Loucy (cell line): ENCODE results near the gene TRPM5.

Experiments used
- H2AFZ ChIP-seq: fragments of 200-600 bp; sonication (generic); 2 replicates; pipeline ENCODE4 v1.6.0; 2016; ENCODE audit warnings: antibody characterized with exemption, mild to moderate bottlenecking, low read length, moderate library complexity
- H3F3A ChIP-seq: fragments of 200-600 bp; 2 replicates; pipeline ENCODE4 v1.6.0; 2016; ENCODE audit warnings: antibody characterized with exemption, low read depth, mild to moderate bottlenecking
- H3K27me3 ChIP-seq: fragments of 200-600 bp; sonication (generic); 2 replicates; pipeline ENCODE4 v1.6.1; 2014; ENCODE audit warnings: low read length, mild to moderate bottlenecking; ENCODE audit not compliant: insufficient read depth, poor library complexity, severe bottlenecking
- H3K36me3 ChIP-seq: fragments of 200-600 bp; sonication (generic); 2 replicates; pipeline ENCODE4 v1.6.1; 2016; ENCODE audit warnings: low read length; ENCODE audit not compliant: insufficient read depth
- H3K4me1 ChIP-seq: fragments of 200-600 bp; sonication (generic); 2 replicates; pipeline ENCODE4 v1.5.1; 2014; ENCODE audit warnings: low read length, mild to moderate bottlenecking; ENCODE audit not compliant: insufficient read depth, poor library complexity, severe bottlenecking
- H3K4me2 ChIP-seq: fragments of 200-600 bp; sonication (generic); 2 replicates; pipeline ENCODE4 v1.6.0; 2014; ENCODE audit warnings: antibody characterized with exemption, low read length, low read depth, mild to moderate bottlenecking; ENCODE audit not compliant: poor library complexity, severe bottlenecking
- H3K4me3 ChIP-seq: fragments of 200-600 bp; sonication (generic); 2 replicates; pipeline ENCODE4 v1.5.1; 2014; ENCODE audit warnings: low read length, mild to moderate bottlenecking, mixed read lengths; ENCODE audit not compliant: poor library complexity, severe bottlenecking
- H3K79me2 ChIP-seq: fragments of 200-600 bp; sonication (generic); 2 replicates; pipeline ENCODE4 v1.6.1; 2014; ENCODE audit warnings: low read length; ENCODE audit not compliant: insufficient read depth
- H3K9ac ChIP-seq: fragments of 200-600 bp; sonication (generic); 2 replicates; pipeline ENCODE4 v1.6.0; 2014; ENCODE audit warnings: mild to moderate bottlenecking, low read depth, low read length, moderate library complexity; ENCODE audit not compliant: poor library complexity, severe bottlenecking
- H3K9me2 ChIP-seq: fragments of 200-600 bp; sonication (generic); replicated peaks from 2 replicates; pipeline ENCODE4 v1.6.1; 2016; ENCODE audit warnings: low read depth, low read length, mixed read lengths
- H3K9me3 ChIP-seq: fragments of 200-600 bp; sonication (generic); 2 replicates; pipeline ENCODE4 v1.6.1; 2014; ENCODE audit warnings: mild to moderate bottlenecking, antibody characterized with exemption, low read length, low read depth; ENCODE audit not compliant: insufficient read depth
- H4K20me1 ChIP-seq: fragments of 200-600 bp; sonication (generic); 2 replicates; pipeline ENCODE4 v1.6.0; 2014; ENCODE audit warnings: antibody characterized with exemption, low read length, mild to moderate bottlenecking; ENCODE audit not compliant: insufficient read depth, poor library complexity, severe bottlenecking
- EZH2phosphoT487 ChIP-seq: fragments of 200-600 bp; IDR thresholded peaks from 2 replicates; pipeline ENCODE4 v1.6.1; 2018; ENCODE audit warnings: antibody characterized with exemption, mild to moderate bottlenecking, moderate library complexity, borderline replicate concordance
- TF ChIP-seq, protein P1 (sequence below): fragments of 200-600 bp; sonication (generic); conservative IDR thresholded peaks from 2 replicates; pipeline ENCODE4 v1.5.1; 2014; ENCODE audit warnings: mild to moderate bottlenecking, antibody characterized with exemption, low read length

TRPM5 gene

DNA sequence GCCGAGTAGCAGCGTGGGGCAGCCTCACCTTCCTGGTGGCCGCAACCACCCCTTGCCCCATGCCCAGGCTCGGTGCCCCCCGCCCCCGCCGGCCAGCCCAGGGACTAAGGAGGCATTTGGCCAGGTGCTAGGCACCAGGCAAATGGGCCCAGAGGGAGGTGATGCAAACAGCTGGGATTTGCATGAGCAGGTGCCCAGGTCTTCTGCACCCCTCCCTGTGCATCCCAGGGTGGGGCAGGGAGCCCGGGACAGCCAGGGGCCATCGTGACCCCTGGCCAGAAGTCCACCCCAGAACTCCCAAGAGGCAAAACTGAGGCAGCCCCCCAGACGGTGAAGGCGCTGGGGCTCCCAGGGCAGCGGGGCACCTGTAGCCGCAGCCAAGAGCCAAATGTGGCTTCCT, 18.1 kb downstream of the TRPM5 start:
- no peaks in the 10 kb centered on the region for H3K9me3 ChIP-seq
- H3F3A ChIP-seq = no peaks in the 10 kb centered on the region
- H2AFZ ChIP-seq = no peak overlapping the region
- H3K4me1 ChIP-seq = no peaks in the 10 kb centered on the region
- H3K79me2 ChIP-seq = no peaks in the 10 kb centered on the region
- H3K4me3 ChIP-seq = no peak overlapping the region
- no peak overlapping the region for H3K9ac ChIP-seq
- no peaks in the 10 kb centered on the region for H3K36me3 ChIP-seq
- H3K9me2 ChIP-seq = no peaks in the 10 kb centered on the region
- H3K4me2 ChIP-seq = no peak overlapping the region
- no peaks in the 10 kb centered on the region for H3K27me3 ChIP-seq
- TF ChIP-seq EZH2phosphoT487 = no peak
- TF ChIP-seq, protein P1, sequence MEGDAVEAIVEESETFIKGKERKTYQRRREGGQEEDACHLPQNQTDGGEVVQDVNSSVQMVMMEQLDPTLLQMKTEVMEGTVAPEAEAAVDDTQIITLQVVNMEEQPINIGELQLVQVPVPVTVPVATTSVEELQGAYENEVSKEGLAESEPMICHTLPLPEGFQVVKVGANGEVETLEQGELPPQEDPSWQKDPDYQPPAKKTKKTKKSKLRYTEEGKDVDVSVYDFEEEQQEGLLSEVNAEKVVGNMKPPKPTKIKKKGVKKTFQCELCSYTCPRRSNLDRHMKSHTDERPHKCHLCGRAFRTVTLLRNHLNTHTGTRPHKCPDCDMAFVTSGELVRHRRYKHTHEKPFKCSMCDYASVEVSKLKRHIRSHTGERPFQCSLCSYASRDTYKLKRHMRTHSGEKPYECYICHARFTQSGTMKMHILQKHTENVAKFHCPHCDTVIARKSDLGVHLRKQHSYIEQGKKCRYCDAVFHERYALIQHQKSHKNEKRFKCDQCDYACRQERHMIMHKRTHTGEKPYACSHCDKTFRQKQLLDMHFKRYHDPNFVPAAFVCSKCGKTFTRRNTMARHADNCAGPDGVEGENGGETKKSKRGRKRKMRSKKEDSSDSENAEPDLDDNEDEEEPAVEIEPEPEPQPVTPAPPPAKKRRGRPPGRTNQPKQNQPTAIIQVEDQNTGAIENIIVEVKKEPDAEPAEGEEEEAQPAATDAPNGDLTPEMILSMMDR = no peak
- no peaks in the 10 kb centered on the region for H4K20me1 ChIP-seq

DNA sequence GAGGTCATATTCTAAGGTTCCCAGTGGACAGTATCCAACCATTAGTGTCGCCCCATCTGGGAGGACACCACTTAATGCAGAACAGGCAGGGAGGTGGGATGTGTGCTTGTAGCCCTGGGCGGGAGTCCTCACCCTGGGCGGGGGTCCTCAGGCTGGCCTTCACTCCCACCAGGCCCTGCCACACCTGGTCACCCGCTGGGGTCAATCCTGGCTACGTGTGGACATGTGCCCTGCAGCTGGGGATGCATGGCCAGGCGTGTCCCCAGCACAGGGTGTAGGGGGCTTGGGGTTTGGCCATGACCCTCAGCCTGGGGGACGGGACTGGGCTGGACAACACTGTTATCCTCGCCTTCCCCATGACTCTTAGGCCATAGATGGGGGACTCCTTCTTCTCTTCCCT, 18.8 kb downstream of the TRPM5 start:
- Histone ChIP-seq H3K9ac (no peak overlapping the region), H4K20me1 (no peaks in the 10 kb centered on the region), H3K27me3 (no peaks in the 10 kb centered on the region), H3K4me1 (no peaks in the 10 kb centered on the region), H3K79me2 (no peaks in the 10 kb centered on the region), H3K36me3 (no peaks in the 10 kb centered on the region), H2AFZ (no peak overlapping the region), H3K4me2 (no peak overlapping the region), H3F3A (no peaks in the 10 kb centered on the region), H3K9me2 (no peaks in the 10 kb centered on the region), H3K4me3 (no peak overlapping the region), H3K9me3 (no peaks in the 10 kb centered on the region)
- TF ChIP-seq, protein P1 = no peak
- no peak for TF ChIP-seq EZH2phosphoT487

DNA sequence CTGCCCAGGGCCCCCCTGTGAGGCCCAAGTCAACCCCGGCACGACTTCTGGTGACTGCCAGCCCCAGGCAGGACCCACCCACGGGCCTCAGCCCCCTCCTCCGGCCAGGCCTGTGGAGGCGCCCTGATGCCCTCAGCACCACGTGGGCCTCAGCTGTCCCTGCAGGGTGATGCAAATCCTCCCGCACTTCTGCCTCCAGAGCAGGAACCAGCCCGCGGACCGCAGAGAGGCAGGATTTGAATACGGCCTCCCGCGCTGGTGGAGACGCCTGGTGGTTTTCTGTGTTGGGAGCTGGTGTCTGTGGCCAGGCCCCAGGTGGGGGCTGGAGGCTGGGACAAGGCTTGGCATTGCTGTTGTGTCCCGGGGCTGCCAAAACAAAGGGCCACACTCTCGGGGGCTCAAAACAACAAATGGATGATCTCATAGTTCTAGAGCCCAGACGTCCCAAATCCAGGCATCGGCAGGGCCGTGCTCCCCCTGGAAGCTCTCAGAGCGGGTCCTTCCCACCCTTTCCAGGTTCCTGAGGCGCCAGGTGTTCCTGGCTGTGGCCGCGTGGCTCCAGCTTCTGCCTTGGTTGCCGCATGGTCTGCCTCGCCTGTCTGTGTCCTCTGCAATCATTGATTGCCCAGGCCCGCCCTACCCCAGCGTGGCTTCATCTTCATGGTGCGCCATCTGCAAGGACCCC, 19.4 kb downstream of the TRPM5 start:
- no peaks in the 10 kb centered on the region for H3K9me2 ChIP-seq
- H3K4me3 ChIP-seq = no peak overlapping the region
- H2AFZ ChIP-seq = no peak overlapping the region
- H3K9me3 ChIP-seq = no peaks in the 10 kb centered on the region
- H3K36me3 ChIP-seq = no peaks in the 10 kb centered on the region
- H3F3A ChIP-seq = no peaks in the 10 kb centered on the region
- no peaks in the 10 kb centered on the region for H3K79me2 ChIP-seq
- no peaks in the 10 kb centered on the region for H4K20me1 ChIP-seq
- H3K9ac ChIP-seq = no peak overlapping the region
- TF ChIP-seq, protein P1 = no peak
- TF ChIP-seq EZH2phosphoT487 = no peak
- no peaks in the 10 kb centered on the region for H3K4me1 ChIP-seq
- H3K27me3 ChIP-seq = no peaks in the 10 kb centered on the region
- H3K4me2 ChIP-seq = no peak overlapping the region
